Measurements from ENCODE around the gene MMP25. TPM values are rescaled to one million over a fixed set of nuclear protein-coding genes. Genes with fewer than 3 reads are reported as not detected.
"Not testable (repeated sequence)": the region's sequence is repeated elsewhere in the genome, so short reads cannot be mapped to it uniquely, and the experiment has no call there.

Gene MMP25
- total RNA-seq, 1 experiment from 2014 or later: 18.4 TPM

DNA sequence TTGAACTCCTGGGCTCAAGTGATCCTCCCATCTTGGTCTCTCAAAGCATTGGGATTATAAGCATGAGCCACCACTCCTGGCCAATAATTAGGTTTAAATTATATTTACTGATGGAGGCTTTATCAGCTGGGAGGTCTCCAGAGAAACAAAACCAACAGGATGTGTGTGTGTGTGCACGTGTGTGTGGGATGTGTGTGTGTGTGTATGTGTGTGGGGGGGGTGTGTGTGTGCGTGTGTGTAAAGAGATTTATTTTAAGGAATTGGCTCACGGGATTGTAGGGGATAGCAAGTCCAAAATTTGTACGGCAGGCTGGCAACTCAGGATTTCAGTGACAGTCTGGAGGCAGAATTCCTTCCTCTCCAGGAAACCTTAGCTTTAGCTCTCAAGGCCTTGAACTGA lies 4.6 kb downstream of the MMP25 start:
- peaks cover 12% of the 10 kb centered on the region for H3K27me3 ChIP-seq (ENCODE audit: control insufficient read depth, insufficient read depth, low read length)
- 0 out of 2 replicates have a peak, but pooled peaks cover 3% of the 10 kb centered on the region for H3K36me3 ChIP-seq (replicated peaks; ENCODE audit: control insufficient read depth, insufficient read depth, low read length)
- H3K4me3 ChIP-seq (ENCODE audit: insufficient read depth, low read depth, low read length): no peak overlapping the region
- no peak for DNase-seq

DNA sequence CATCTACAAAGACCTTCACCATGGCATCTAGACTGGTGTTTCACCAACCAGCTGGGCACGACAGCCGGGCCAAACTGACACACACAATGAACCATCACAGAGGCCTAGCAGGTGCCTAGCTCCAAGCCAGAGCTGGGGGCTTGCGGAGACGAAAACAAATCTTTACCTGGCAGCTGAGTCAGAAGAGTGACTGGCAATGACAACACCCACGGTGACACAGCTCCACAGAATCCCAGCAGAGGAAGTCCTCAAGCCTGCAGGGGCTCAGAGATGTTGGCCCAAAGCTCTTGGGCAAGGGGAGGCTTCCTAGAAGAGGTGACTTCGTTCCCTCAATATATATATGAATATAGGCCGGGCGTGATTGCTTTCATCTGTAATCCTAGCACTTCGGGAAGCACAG lies 5.1 kb downstream of the MMP25 start:
- 0 out of 2 replicates have a peak, but pooled peaks cover 3% of the 10 kb centered on the region for H3K36me3 ChIP-seq (replicated peaks; ENCODE audit: control insufficient read depth, insufficient read depth, low read length)
- no peak overlapping the region for H3K4me3 ChIP-seq (ENCODE audit: insufficient read depth, low read depth, low read length)
- DNase-seq: no peak
- H3K27me3 ChIP-seq (ENCODE audit: control insufficient read depth, insufficient read depth, low read length): peaks cover 9% of the 10 kb centered on the region

DNA sequence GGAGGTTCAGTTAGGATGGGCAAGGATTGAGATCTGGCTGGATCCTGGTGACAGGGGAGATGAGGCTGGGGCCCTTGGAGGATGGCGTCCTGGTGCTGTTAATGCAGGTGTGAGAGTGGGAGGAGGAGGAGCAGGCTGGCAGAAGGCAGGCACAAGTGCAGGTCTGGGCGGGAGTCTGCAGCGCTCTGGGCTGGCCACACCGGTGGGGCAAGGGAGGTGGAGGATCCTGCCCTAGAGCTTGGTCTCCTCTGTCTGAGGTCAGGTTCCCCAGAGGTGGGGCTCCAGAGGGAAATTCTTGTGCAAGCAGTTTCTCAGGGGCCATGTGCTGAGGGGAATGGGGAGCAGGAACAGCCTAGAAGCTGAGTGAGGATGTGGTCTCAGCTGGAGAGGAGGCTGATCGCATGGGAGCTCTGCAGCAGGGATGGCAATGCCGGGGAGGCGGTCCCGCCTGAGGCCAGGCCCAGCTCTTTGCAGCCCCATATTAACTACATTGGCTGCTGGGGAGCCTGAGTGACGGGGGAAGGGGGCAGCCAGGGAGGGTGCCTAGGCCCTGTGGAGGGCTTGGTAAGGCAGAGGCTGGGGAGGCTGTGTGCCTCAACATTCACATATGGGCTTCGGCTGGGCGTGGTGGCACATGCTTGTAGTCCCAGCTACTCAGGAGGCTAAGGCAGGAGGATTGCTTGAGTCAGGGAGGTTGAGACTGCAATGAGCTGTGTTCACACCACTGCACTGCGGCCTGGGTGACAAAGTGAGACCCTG lies 6.4 kb downstream of the MMP25 start:
- H3K4me3 ChIP-seq (ENCODE audit: insufficient read depth, low read depth, low read length); H3K36me3 ChIP-seq (replicated peaks; ENCODE audit: control insufficient read depth, insufficient read depth, low read length); DNase-seq; H3K27me3 ChIP-seq (ENCODE audit: control insufficient read depth, insufficient read depth, low read length): not testable (repeated sequence)

DNA sequence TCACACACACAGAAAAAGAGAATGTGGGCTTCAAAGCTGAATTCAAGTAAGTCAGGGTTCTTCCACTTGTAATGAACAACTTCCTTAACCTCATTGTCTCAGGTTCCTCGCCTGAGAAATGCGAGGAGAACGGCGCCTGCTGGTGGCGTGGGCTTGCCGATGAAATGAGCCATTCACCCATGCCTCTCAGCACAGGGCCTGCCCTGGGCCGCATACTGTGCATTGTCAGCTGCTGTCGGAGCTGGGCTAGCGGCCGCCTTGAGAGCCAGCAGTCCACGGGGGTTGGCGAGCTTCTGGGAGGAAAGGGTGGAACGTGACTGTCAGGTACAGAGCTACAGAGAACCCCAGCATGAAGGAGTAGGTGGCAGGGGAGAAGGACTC lies 7.0 kb downstream of the MMP25 start:
- H3K36me3 ChIP-seq (replicated peaks; ENCODE audit: control insufficient read depth, insufficient read depth, low read length); DNase-seq; H3K4me3 ChIP-seq (ENCODE audit: insufficient read depth, low read depth, low read length); H3K27me3 ChIP-seq (ENCODE audit: control insufficient read depth, insufficient read depth, low read length): not testable (repeated sequence)

DNA sequence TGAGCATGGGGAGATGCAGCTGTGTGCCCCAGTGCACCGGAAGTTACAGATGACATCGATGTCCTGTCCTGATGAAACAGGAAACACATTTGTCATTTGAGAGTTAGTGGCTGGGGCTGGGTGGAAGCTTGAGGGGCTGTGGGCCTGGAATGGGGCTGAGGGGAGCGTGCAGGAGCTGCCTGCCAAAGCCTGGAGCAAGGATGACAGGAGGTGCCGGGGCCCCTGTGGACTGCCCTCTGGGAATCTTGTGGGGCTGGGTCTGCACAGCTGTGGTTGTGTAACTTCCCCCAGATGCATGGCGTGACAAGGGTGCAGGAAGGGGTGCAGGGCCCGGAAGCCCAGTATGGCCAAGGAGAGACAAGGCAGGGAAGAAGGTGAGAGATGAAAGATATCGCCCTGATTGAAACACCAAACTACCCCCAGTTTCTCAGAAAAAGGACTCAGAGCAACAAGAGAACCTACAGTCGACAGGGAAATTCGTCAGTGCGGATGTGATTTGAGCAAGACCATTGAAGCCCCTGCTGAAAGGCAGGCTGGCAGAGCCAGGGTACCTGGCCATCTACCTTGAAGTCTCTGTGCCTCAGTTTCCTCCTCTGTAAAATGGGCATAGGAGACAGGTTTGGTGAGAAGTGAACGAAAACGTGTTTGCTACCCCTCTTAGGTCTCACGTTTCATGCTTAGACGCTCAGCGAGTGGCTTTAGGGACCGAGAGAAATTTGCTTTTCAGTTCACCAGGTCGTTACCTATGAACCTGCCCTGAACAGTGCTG lies 8.8 kb downstream of the MMP25 start:
- Histone ChIP-seq H3K36me3 (replicated peaks; ENCODE audit: control insufficient read depth, insufficient read depth, low read length) (0 out of 2 replicates have a peak, but pooled peaks cover 2% of the 10 kb centered on the region), H3K27me3 (ENCODE audit: control insufficient read depth, insufficient read depth, low read length) (no peaks in the 10 kb centered on the region), H3K4me3 (ENCODE audit: insufficient read depth, low read depth, low read length) (no peak overlapping the region)
- DNase-seq: no peak

DNA sequence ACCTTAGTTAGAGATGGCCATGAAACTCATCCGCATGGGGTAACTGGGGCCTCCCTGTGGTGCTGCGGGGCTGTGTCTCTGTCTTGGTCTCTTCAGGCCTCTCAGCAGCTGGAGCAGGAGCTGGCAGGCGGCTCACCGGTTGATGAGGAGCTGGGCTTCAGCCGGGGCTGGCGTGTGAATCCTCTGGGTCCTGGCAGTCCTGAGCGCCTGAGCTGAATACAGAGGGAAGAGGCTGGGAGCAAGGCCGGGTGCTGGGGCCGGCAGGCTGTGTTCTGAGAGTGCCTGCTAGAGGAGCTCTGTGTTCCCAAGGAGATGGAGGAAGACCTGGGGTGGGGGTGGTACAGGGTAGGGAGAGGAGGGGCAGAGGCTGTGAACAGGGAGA lies 9.4 kb downstream of the MMP25 start:
- H3K36me3 ChIP-seq (replicated peaks; ENCODE audit: control insufficient read depth, insufficient read depth, low read length); H3K27me3 ChIP-seq (ENCODE audit: control insufficient read depth, insufficient read depth, low read length); DNase-seq; H3K4me3 ChIP-seq (ENCODE audit: insufficient read depth, low read depth, low read length): not testable (repeated sequence)

DNA sequence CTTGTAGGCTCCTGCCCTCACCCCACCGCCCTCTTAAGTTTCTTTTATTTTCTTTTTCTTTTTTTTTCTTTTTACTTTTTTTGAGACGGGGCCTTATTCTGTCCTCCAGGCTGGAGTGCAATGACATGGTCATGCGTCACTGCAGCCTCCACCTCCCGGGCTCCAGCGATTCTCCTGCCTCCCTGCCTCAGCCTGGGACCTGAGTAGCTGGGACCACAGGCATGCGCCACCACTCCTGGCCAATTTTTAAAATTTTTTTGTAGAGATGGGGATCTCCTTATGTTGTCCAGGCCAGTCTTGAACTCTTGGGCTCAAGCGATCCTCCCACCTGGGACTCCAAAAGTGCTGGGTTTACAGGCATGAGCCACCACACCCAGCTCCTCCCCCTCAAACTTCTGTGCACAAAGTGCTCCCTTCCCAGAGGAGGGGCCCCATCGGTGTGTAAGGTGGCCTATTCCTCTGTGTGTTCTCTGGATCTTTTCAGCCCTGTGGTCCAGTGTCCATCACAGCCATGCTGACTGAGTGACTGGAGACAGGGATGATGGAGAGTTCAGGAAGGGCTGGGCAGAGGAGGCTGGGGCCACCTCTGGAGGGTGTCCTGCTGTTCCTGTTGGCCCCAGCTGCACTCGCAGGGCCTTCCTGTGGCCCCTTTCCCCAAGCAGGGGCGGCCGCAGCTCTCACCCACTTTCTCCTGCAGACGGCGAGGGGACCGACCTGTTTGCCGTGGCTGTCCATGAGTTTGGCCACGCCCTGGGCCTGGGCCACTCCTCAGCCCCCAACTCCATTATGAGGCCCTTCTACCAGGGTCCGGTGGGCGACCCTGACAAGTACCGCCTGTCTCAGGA lies 10.2 kb downstream of the MMP25 start:
- H3K27me3 ChIP-seq (ENCODE audit: control insufficient read depth, insufficient read depth, low read length): no peaks in the 10 kb centered on the region

DNA sequence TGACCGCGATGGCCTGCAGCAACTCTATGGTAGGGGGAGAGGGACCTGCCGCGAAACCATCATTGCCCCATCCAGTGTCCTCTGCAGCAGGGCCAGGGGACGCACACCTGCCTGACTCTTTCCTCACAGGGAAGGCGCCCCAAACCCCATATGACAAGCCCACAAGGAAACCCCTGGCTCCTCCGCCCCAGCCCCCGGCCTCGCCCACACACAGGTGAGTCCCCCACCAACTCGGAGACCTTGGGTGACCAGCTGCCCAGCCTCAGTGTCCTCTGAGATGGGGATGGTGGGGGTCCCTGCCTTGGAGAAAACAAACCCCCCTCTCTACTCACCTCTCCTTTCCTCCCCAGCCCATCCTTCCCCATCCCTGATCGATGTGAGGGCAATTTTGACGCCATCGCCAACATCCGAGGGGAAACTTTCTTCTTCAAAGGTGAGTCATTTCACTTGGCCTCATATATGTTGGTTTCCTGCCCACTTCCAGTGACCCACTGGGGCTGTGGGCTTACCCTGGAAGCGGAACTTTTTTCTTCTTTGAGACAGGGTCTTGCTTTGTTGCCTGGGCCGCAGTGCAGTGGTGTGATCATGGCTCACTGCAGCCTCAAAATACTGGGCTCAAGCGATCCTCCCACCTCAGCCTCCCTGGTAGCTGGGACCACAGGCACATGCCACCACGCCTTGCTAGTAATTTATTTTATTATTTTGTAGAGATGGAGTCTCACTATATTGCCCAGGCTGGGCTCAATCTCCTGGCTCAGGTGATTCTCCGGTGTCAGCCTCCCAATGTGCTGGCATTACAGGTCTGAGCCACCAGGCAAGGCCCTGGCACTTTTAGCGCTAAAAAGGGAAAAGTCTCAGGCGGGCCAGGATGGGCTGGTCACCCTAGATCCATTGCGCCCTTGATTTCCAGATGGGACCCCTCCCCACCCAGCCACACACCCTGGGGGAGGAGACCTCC lies 11.1 kb downstream of the MMP25 start:
- no peaks in the 10 kb centered on the region for H3K27me3 ChIP-seq (ENCODE audit: control insufficient read depth, insufficient read depth, low read length)
- no peak for DNase-seq
- H3K36me3 ChIP-seq (replicated peaks; ENCODE audit: control insufficient read depth, insufficient read depth, low read length): no peaks in the 10 kb centered on the region
- no peak overlapping the region for H3K4me3 ChIP-seq (ENCODE audit: insufficient read depth, low read depth, low read length)

More for the DNA sequence above, 10.2 kb downstream of the MMP25 start:
- Histone ChIP-seq H3K4me3 (ENCODE audit: insufficient read depth, low read depth, low read length) (no peak overlapping the region), H3K36me3 (replicated peaks; ENCODE audit: control insufficient read depth, insufficient read depth, low read length) (0 out of 2 replicates have a peak, but pooled peaks cover under 1% of the 10 kb centered on the region)
- DNase-seq: no peak

DNA sequence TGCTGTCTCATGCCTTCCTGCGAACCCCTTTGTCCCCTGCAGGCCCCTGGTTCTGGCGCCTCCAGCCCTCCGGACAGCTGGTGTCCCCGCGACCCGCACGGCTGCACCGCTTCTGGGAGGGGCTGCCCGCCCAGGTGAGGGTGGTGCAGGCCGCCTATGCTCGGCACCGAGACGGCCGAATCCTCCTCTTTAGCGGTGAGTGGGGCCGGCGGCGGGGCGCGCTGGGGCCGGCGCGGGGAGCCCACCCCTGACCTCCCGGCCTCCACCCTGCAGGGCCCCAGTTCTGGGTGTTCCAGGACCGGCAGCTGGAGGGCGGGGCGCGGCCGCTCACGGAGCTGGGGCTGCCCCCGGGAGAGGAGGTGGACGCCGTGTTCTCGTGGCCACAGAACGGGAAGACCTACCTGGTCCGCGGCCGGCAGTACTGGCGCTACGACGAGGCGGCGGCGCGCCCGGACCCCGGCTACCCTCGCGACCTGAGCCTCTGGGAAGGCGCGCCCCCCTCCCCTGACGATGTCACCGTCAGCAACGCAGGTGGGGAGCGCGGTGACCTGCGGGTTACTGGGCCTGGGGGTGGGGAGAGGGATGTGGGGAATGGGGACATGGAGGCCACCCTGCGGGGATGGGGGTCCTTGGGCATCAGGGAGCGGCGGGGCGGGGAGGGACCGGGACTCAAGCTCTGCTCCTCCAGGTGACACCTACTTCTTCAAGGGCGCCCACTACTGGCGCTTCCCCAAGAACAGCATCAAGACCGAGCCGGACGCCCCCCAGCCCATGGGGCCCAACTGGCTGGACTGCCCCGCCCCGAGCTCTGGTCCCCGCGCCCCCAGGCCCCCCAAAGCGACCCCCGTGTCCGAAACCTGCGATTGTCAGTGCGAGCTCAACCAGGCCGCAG lies 12.0 kb downstream of the MMP25 start:
- Histone ChIP-seq H3K4me3 (ENCODE audit: insufficient read depth, low read depth, low read length) (peak overlapping the region; percentile 64), H3K27me3 (ENCODE audit: control insufficient read depth, insufficient read depth, low read length) (no peaks in the 10 kb centered on the region), H3K36me3 (replicated peaks; ENCODE audit: control insufficient read depth, insufficient read depth, low read length) (no peaks in the 10 kb centered on the region)
- DNase-seq: peak; percentile 93

DNA sequence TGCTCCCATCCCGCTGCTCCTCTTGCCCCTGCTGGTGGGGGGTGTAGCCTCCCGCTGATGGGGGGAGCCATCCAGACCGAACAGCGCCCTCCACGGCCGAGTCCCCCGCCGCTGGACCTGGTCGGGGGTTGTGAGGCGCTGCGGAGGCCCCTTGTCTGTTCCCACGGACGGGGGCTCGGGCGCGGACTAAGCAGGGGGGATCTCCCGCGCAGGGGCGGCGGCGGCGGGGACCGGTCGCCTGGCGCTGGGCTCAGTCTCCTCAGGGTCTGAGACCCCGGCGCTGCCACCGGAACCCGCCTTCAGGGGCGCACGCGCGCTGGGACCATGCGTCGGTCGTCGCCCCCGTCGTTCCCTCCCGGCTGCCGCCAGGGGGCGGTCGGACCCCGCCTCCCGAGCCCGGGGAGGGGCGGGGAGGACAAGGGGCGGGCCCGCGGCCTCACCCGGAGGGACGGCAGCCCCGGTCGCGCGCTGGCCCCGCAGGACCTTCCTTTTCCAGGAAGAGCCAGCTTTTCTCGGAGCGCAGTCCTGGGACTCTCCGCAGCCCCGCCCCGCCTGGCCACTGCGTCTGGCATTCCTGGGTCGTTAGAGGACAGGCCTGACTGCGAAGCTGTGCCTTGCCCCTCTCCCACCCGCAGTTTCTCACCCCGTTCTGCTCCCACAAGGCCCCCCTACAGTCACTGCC lies 12.8 kb downstream of the MMP25 start:
- no peaks in the 10 kb centered on the region for H3K36me3 ChIP-seq (replicated peaks; ENCODE audit: control insufficient read depth, insufficient read depth, low read length)
- H3K4me3 ChIP-seq (ENCODE audit: insufficient read depth, low read depth, low read length): peak overlapping the region; percentile 64
- H3K27me3 ChIP-seq (ENCODE audit: control insufficient read depth, insufficient read depth, low read length): no peaks in the 10 kb centered on the region
- peak; percentile 100 for DNase-seq

DNA sequence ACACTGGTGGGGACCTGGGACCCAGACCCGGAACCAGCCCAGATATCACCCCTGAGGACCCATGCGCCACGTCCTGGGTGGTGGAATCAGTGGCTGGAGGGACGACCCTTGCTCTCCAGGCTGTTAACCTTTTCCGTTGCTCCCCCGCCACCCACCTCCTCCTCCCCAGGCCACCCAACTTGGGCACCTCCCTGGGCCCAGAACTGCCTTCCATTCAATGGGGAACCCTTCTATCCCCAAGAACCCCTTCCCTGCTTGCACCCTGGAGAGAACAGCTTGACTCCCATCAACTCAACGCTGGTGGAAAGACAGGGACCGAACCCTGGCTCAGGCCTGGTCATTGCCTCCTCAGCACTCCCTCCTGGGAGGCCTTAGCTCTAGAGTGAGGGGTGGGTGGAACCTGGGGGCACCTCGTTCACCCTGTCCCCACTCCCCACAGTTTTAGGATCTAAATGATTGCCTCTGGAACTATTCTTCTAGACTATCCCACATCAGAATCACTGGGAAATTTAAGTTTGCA lies 13.4 kb downstream of the MMP25 start:
- H3K36me3 ChIP-seq (replicated peaks; ENCODE audit: control insufficient read depth, insufficient read depth, low read length): no peaks in the 10 kb centered on the region

DNA sequence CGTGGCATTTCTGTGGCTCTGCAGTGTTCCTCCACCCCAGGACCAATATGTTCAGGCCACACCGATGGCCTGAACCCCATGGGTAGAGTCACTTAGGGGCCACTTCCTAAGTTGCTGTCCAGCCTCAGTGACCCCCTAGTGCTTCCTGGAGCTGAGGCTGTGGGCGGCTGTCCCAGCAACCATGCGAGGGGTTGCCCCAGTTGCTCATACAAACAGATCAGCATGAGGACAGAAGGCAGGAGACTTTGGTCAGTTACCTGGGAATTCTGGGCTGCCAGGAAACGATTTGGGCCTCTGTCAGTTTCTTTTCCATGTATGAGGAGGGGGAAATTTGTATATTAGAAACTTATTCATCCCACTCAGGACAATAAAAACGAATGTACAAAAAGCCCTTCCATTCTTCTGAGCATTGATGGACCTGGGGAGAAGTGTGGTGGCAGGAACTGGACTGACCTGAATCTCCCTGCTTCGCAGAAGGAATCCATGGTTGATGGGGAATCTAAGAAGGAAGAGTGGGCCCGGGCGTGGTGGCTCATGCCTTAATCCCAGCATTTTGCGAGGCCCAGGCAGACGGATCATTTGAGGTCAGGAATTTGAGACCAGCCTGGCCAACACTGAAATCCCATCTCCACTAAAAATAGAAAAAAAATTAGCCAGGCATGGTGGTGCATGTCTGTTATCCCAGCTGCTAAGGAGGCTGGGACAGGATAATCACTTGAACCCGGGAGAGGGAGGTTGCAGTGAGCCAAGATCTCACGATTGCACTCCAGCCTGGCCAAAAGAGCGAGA lies 14.2 kb downstream of the MMP25 start:
- H3K4me3 ChIP-seq (ENCODE audit: insufficient read depth, low read depth, low read length): no peak overlapping the region
- no peaks in the 10 kb centered on the region for H3K27me3 ChIP-seq (ENCODE audit: control insufficient read depth, insufficient read depth, low read length)
- DNase-seq: no peak
- H3K36me3 ChIP-seq (replicated peaks; ENCODE audit: control insufficient read depth, insufficient read depth, low read length): no peaks in the 10 kb centered on the region

More for the DNA sequence above, 13.4 kb downstream of the MMP25 start:
- DNase-seq: peak; percentile 51
- Histone ChIP-seq H3K4me3 (ENCODE audit: insufficient read depth, low read depth, low read length) (peak overlapping the region; percentile 64), H3K27me3 (ENCODE audit: control insufficient read depth, insufficient read depth, low read length) (no peaks in the 10 kb centered on the region)
